ENCODE data around the gene TAC4. TPM values are rescaled to one million over a fixed set of nuclear protein-coding genes. Genes with fewer than 3 reads are reported as not detected.
A peak's percentile ranks its signal among the peaks of the same experiment; 100 is the strongest.

TAC4 gene
- total RNA-seq, 1 donor from 2014 or later, result not detected

- TF ChIP-seq CTCF (IDR thresholded peaks at IDR 0.05), result no peak
- Mint-ChIP-seq H3K27ac (ENCODE audit: unreplicated experiment) (no peak overlapping the region), H3K36me3 (ENCODE audit: low read depth) (no peaks in the 10 kb centered on the region), H3K27me3 (ENCODE audit: low read depth) (peaks cover 21% of the 10 kb centered on the region), H3K4me1 (ENCODE audit: low read depth) (no peaks in the 10 kb centered on the region), H3K9me3 (ENCODE audit: low read depth) (no peaks in the 10 kb centered on the region), H3K4me3 (ENCODE audit: unreplicated experiment) (no peak overlapping the region)
- DNase-seq (ENCODE audit: low spot score), result no peak
Observed at GRCh38 chr17:49858796-49859195, 10.9 kb upstream of the TAC4 start.

GRCh38 chr17:49854126-49854525 lies 6.3 kb upstream of the TAC4 start:
- Mint-ChIP-seq H3K36me3 (ENCODE audit: low read depth) (no peaks in the 10 kb centered on the region), H3K27ac (ENCODE audit: unreplicated experiment) (no peak overlapping the region), H3K27me3 (ENCODE audit: low read depth) (peaks cover 17% of the 10 kb centered on the region), H3K9me3 (ENCODE audit: low read depth) (no peaks in the 10 kb centered on the region), H3K4me3 (ENCODE audit: unreplicated experiment) (no peak overlapping the region), H3K4me1 (ENCODE audit: low read depth) (peaks cover 9% of the 10 kb centered on the region)
- no peak for TF ChIP-seq CTCF (IDR thresholded peaks at IDR 0.05)
- DNase-seq (ENCODE audit: low spot score), result no peak

- peaks cover 16% of the 10 kb centered on the region for H3K27me3 Mint-ChIP-seq (ENCODE audit: low read depth)
- no peak overlapping the region for H3K4me3 Mint-ChIP-seq (ENCODE audit: unreplicated experiment)
- no peak for DNase-seq (ENCODE audit: low spot score)
- no peak overlapping the region for H3K27ac Mint-ChIP-seq (ENCODE audit: unreplicated experiment)
- H3K4me1 Mint-ChIP-seq (ENCODE audit: low read depth), result peaks cover 9% of the 10 kb centered on the region
- no peak for TF ChIP-seq CTCF (IDR thresholded peaks at IDR 0.05)
- H3K9me3 Mint-ChIP-seq (ENCODE audit: low read depth), result no peaks in the 10 kb centered on the region
- H3K36me3 Mint-ChIP-seq (ENCODE audit: low read depth), result no peaks in the 10 kb centered on the region
Observed at GRCh38 chr17:49853470-49854015, 5.7 kb upstream of the TAC4 start.

GRCh38 chr17:49851387-49852291 lies 3.8 kb upstream of the TAC4 start:
- TF ChIP-seq CTCF (IDR thresholded peaks at IDR 0.05), result peak; percentile 93
- H3K4me1 Mint-ChIP-seq (ENCODE audit: low read depth), result peaks cover 9% of the 10 kb centered on the region
- DNase-seq (ENCODE audit: low spot score), result no peak
- peak overlapping the region; percentile 80 for H3K27ac Mint-ChIP-seq (ENCODE audit: unreplicated experiment)
- no peaks in the 10 kb centered on the region for H3K9me3 Mint-ChIP-seq (ENCODE audit: low read depth)
- H3K27me3 Mint-ChIP-seq (ENCODE audit: low read depth), result peaks cover 11% of the 10 kb centered on the region
- peak overlapping the region; percentile 79 for H3K4me3 Mint-ChIP-seq (ENCODE audit: unreplicated experiment)
- peaks cover 3% of the 10 kb centered on the region for H3K36me3 Mint-ChIP-seq (ENCODE audit: low read depth)

GRCh38 chr17:49850772-49851386 lies 3.0 kb upstream of the TAC4 start:
- Mint-ChIP-seq H3K27ac (ENCODE audit: unreplicated experiment) (peak overlapping the region; percentile 67), H3K4me3 (ENCODE audit: unreplicated experiment) (peak overlapping the region; percentile 77), H3K27me3 (ENCODE audit: low read depth) (peaks cover 11% of the 10 kb centered on the region), H3K4me1 (ENCODE audit: low read depth) (peaks cover 10% of the 10 kb centered on the region), H3K36me3 (ENCODE audit: low read depth) (peaks cover 3% of the 10 kb centered on the region), H3K9me3 (ENCODE audit: low read depth) (no peaks in the 10 kb centered on the region)
- TF ChIP-seq CTCF (IDR thresholded peaks at IDR 0.05), result no peak
- no peak for DNase-seq (ENCODE audit: low spot score)
